CD4-positive, alpha-beta T cell treated with Interferon gamma for 1 hour (primary cell): ENCODE measurements around the gene SPATS2L.

Experiments
- DNase-seq: peaks from one replicate; pipeline ENCODE4 v3.0.0-alpha.2; 2020

SPATS2L gene

DNA sequence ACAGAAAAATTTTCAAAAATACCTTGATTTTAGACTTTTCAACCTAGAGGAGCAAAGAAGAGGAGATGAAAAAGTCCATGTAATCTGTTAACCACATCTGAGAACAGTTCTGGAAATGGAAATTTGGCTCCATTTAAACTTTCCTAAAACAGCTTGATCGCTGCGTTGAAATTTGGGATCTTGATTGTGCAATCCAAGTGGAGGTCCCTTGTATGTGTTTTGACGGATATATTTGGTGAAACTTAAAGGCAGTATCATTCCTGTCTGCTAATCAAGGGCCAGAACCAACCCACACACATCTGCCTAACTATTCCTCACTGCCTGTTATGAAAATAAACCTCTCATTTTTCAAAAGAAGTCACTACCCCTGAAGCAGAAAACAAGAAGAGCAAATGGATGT is 46.6 kb downstream of the SPATS2L start:
- no peak for DNase-seq

DNA sequence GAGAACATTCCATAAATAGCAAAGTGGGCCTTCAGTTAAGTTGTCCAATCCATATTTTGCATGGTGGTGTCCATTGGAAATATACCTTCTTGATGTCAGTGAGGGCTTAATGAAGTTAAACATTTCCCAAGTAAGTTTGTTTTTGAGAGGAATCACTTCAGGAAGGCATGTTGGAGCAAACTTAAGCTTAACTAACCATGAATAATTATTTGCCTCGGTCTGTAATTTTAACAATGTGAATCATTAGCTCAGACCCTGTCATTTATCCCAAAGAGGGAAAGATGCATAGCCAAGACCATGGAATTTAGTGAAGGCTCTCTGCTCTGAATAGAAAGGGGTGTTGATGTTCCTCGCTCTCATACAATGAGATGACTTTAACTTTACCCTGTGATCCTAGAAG is 47.4 kb downstream of the SPATS2L start:
- DNase-seq: no peak

DNA sequence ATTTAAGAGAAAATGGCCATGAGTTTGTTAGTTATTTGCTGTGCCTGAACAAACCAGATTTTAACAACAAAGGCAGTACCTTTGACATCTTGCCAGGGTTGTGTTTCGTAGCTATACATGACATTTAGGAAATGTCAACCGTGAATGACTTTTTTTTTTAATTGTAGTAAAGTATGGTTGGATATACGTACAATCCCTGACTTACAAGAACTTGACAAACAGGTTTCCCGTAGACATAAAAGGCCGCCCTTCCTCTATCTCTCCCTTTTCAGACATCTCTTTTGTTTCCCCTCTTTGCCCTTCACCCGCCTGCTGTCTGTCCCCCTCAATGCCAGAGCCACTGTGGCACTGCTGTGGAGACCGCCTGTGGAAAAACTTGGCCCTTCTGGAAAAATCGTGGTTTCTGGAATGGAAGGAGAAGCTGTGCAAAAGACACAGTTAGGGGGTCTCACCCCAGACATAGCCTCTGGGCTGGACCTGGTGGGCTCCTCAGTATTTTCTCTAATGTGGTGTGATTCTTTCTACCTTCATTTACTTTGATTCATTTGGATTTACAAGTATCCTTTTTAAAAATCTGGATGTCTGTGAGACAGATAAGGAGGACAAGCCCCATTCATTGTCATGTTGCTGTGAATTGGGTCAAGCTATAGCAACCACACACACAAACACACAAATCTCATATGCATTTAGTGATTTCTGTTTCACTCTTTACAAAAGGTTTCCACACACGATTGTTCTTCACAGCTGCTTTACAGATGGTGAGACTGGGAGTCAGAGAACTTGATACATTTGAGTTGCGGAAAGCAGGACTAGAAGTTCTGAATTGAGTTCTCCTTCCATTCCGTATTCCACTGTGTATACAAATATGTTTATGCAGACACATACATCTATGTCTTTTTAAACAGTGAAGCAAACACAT is 48.6 kb downstream of the SPATS2L start:
- no peak for DNase-seq

DNA sequence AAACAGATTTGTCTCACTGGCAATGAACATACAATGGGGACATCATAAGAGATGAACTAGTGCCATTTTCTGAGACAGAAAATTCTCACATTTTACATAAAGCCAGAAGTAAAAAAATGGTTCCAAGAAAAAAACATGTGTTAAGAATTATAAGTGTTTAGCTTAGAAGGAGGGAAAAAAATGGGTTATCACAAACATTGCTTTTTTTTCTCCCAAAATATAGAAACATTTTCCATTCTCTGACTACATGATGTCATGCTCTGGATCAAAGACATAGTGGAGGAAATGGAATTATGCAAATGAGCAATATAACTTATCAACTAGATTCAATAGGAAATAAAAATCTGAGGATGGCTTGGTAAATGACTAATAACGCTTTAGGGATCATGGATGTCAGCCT is 49.8 kb downstream of the SPATS2L start:
- DNase-seq: no peak

DNA sequence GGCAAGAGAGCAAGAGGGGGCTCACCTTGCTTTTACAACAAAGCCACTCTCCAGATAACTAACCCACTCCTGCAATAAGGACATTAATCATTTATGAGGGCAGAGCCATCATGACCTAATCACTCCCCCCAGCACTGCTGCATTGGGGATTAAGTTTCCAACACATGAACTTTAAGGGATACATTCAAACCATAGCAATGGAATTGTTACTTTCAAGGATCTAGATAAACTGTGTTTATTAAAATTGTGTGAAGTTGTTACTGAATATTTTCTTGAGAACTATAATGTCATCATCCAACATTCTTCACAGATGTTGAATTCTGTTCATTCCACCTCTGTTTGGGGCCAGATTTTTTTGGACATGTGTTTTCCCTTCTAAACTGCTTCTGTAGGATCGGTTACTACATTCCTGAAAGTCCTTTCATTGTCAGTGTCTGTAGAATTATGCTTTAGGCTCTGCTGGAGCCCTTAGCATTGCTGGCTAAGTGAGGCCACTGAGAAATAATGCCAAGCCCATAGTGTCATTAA is 50.4 kb downstream of the SPATS2L start:
- DNase-seq: no peak

DNA sequence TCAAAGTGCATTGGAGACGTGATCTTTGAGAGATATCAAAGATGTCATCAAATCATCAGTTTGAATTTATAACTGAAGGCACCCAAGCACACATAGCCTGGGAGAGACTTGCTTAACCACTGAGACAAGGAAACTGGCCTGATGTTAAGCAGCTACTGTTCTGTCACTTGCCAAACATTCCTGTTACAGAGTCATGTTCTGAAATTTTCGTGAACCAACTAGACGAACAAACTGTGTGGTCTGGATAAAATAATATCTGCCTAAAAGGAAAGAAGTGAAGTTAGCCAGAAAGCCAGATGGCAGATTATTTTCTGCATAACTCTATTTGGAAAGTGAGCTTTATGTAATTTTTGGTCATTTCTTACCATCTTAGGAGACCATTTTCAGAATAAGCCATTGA is 51.4 kb downstream of the SPATS2L start:
- DNase-seq: no peak

DNA sequence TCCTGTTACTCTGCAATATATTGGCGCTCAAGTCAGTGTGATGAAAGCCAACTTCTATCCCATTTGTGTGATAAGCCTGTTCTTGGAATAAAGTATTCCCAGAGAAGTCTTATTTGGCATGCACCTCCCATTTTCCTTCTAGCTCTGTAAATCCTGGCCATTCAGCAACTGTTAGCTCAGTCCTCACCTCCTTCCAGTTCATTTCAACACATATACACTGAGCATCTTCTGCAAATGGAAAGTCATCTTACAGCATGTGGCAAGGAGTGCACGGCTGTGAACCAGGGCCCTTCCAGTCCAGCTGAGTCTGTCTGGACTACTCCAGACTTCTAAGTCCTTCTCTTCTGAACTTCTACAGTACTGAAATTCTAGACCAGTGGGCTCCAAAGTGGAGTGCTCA is 53.1 kb downstream of the SPATS2L start:
- no peak for DNase-seq

DNA sequence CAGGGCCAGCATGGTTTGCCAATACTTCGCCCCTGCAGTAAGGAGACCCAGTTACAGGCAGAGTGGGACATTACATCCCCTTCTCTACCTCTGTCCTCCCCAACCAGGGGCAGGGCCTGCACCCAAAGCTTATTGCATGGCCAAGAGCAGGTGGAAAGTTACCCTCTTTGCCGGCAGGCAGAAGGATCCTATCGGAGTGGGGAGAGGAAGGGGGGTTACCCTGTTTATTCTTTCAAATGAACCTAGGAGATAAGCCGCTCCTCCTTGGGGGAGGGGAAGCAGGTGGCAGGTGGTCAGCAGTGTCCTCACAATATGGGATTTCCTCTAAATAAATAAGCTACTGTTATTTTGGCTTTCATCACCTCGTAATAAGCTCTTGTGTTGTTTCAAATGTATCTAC is 53.9 kb downstream of the SPATS2L start:
- no peak for DNase-seq

DNA sequence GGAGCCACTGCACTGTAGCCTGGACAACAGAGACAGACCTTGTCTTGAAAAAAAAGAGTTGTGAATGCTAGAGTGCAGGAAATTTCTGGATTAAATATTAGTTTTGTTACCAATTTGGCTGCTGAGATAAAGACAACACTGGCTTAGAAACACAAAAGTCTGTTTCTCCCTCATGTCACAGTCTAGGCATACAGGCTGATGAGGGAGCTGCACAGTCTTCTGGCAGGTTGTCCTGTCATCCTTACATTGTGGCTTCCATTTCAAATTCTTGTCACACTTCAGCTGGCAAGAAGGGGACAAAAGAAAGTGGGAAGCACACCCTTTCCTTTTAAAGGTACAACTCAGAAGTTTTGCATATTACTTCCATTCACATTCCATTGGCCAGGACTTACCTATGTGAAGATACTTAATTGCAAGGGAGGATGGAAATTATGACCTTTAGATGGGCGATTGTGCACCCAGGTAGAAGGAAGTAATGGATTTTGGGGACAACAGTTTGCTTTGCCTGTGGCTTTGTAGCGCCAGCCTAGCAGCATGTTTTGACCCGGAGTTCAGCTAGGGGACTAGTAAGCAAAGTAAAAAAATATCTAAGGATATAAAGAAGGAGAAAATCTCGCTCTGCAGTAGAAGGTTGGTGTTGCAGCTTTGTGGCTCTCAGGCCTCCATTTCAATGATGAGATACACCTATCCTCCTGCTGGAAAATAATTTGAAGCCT is 55.9 kb downstream of the SPATS2L start:
- DNase-seq: no peak

DNA sequence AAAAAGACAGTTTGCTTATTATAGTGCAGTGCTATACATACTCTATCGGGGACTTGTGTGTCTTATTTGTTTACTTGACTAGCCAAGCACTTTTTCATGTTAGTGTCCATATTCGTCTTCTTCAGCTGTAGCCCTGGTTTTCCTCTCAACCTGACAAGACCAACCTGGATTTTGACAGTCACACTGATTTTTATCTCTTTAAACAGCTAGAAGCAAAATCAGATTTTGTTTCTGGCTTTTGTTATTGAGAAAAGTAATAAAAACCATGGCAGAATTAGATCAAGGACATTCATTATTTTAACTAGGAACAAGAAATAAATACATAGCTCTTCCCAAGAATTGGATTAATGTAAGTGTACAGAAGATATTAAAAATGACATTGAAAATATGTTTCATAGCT is 56.8 kb downstream of the SPATS2L start:
- DNase-seq: no peak

DNA sequence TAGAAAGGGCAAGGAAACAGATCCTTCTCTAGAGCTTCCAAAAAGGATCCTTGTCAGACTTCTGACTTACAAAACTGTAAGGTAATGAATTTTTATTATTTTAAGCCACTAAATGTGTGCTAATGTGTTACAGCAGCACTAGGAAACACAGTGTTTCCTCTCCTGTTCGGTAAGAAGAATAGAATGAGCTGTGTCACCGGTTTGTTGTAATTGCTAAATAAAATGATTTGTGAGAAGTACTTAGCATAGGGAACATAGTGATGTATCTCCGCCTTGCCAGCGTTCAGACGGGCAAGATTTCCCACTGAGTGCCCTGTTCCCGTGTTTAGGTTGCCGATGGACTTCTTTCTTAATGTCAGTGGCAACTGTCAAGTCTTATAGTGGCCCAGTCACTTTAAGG is 57.6 kb downstream of the SPATS2L start:
- DNase-seq: no peak

DNA sequence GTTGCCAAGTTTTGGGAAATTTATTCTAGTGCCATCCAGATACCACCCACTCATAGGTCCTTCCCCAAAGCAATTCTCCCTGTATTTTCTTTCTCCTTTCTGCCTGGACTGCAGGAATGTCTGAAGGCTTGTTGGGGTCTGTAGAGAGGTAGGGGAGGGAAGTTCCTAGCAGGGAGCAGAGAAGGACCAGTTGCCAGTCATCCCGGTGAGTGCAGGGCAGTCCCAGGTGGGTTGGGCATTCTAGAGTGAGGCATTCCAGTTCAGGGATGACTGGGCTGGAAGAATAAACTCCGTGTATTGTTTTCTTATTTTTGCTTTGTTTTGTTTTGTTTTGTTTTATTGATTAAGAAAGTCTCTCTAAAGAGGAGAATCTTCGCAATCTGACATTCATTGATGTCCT is 58.1 kb downstream of the SPATS2L start:
- DNase-seq: no peak

DNA sequence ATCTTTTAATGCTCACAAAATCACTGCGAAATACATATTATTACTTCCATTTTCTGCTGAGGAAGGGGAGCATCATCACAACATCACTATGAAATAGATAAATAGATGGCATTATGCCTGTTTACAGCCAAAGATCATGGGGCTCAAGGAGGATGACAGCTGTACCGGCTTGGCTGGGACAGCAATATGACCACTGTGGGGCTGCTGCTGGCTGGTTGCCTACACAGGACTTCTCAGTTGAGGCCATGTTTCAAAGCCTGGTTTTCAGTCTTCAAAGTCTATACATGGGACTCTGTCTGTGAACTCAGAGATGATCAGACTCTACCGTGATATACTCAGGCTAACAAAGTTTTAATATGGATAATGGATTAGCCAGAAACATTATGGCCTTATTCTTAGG is 58.7 kb downstream of the SPATS2L start:
- no peak for DNase-seq

DNA sequence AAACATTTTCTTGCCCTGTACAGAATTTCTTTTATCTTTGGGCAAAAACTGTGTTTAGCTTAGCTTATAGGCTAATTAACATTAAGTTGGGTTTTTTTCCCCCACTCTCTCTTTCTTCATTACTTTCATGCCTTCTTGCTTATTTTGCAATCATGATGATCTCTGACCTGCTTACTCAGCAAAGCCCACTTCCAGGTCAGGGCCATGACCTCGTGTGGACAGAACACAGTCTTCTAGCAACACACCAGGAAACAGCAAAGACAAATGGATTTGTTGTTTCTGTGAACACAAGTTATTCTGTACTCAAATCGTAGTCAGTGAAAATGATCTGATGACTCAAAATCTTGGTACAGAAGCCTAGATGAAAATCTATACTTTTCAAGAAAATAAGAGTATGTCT is 60.7 kb downstream of the SPATS2L start:
- DNase-seq: no peak

DNA sequence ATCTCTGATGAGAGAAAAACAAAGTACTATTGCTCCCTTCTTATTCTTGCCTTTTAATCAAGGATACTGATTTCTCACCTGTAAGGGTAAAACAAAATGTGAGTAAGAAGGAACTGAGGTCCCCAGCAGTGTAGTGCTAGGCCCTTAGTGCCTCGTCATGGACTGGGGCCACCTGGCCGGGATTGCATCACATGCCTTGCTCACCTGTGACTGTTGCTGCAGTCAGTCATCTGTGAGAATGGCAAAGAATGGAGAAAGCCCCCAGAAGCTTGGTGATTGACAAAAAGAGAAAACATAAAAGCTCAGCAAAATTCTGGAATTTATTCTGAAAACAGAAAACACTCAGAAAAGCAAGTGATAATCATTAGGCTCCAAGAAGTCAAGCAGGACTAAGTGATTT is 63.4 kb downstream of the SPATS2L start:
- no peak for DNase-seq

DNA sequence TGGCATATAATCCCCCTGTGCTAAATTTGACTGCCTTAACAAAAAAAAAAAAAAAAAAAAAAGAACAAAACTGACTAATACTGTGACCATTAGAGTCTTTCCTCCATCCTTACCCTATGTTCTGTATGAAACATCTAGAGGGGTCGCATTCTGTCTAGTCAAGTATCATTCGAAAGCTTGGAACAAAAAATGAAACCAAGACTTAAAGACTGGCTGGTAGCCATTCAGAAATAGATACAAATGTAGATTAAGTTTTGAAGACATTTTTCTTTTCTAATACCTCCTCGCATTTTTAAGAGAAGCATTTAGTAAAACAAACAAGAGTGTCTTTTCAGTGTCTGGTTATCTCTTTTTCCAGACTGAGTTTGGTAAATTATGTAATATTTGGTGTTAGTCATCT is 66.7 kb downstream of the SPATS2L start:
- no peak for DNase-seq

DNA sequence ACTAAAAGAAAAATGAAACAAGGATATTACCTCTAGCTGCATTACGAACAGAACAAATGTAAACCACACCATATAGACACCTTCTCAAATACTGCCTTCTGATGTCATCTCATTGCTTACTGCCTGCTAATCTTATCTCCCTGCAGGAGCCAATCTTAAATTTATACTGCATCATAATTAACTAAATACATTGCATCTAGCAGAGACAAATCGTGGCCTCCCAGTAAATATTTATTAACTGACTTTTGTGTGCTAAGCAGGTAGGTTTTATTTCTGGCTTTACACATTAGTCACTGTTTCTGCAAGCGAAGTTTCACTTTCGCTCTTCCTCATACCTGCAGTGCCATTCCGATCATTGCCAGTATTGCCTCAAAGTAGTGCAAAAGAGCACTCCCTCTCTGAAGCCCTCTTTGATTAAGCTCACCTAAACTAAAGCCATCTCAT is 67.5 kb downstream of the SPATS2L start:
- peak; percentile 28 for DNase-seq

DNA sequence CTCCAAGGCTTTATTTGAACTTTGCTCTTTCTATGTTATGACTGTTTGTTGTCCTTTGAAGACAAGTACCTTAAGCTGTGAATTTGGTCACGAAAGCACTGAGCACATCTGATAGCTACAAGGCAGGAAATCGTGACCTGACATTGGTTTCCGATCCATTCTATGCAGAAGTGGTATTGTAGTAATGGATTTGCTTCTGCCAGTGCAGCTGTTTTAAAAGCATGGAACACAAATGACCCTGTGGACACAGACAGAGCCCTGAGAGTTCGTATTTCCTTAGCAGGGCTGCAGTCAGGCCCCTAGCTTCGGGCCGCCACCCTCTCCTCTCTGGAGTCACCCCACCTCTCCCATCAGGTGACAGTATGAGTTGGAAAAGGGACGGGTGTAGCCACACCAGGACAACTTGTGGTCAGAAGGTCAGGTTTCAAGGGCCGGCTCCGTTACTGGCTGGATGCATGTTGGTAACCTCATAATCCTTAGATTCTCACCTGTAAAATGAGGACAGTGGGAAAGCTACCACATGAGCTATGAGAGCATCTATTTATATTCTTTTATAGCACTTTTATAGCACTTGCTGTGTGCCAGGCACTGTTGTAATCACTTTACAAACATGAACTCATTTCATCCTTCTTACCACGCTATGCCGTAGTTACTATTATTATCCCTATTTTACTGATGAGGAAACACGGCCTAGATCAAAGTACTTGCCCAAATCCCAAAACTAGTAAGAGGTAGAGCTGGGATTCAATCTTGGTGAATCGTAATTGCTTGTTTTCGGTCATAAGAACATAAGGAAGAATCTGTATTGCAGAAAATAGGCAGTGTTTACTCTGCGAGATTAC is 70.2 kb downstream of the SPATS2L start:
- no peak for DNase-seq

DNA sequence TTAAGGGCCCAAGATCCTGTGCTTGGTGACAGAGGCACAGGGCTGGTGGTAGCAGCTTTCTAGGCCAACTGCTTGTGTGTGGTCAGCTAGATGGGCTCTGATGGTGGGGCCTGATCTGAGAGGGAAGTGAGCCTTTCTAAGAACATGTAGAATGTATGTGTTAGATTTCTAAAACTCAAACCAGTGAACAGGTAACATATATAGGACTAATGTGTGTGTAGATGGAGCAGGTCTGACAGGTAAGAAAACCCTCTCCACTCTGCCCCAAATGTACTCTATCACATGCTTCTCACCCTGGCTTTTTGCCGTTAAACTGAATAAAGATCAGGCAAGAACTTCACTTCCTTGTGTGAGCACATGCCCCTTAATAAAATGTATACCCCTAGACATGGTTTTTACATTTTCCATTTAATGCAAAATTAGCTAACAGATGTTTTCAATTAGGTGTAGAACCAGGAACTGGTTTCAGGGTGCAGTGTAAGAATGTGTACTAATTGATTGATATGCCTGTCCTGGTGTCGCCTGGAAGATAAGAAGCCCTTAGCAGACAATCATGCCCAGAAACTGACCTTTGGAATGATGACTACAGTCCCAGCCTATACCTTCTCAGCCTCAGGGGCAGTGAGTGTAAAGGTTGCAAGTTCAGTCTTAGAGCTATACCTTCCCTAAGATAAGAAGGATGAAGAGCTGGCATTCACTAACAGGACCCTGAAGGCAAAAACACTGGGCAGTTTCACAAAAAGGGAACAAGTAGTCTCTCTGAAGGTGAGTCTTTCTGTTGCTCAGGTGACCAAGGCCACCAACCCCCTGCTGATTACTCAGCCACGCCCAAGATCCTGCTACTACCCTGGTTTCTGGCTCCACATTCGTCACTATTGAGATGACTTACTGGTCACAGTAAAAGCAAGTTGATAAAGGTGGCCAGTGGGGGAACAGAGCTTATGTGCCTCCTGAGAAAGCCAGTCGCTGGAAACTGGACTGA is 71.2 kb downstream of the SPATS2L start:
- DNase-seq: no peak

DNA sequence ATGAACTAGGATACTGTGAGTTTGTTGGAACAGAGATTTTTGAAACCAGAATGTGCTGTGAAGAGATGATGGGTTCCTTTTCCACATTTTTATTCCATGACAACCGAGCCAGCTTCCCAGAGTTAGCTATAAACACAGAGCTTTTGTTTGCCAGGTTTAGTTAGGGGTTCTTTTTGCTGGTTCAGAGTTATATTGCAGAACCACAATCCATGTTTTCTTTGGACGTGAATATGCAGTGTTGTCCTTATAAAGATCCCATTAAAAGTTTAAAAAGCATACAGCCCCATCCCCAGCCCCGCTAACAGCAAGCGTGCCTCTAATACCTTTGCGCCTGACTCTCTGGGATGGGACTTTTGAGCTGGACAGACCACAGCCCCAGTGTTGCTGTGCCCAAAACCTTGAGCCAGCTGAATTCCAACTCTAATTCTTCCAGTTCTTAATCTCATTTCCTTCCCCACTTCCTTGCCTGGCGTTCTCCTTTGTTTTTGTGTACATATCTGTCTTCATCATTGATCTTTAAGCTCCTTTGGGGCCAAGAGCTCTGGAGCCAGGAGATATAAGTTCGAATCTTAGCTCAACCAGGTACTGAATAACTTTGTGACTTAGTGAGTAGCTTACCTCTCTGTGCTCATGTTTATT is 72.3 kb downstream of the SPATS2L start:
- DNase-seq: no peak

DNA sequence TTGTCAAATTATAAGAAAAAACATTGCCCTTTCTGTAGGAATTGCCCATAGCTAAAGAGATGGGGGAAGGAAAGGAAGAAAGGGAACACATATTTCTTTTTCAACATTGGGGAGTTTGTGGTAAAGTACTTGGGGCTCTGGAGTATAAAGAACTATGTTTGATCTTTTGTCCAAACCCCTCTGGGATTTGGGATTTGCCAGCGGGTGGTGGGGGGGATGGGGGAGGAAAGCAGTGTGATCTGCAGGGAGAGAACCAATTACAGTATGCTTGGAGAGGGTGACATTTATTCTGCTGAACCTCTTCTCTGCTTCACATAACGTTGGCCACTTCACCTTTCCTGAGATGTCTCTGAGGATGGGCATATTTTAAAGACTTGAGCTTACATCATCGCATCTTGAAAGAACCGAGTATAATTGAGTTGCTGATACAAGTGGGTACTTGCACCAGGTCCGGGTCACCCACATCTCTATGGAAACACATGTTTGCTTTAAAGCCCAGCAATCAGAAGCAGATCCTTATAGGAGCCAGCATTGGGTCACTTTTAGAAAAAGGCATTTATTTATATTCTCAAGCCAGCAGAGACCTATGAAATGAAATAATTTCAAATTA is 73.1 kb downstream of the SPATS2L start:
- no peak for DNase-seq
